K562 (cell line): Measurements from ENCODE around the gene CEP350. TPM values are rescaled to one million over a fixed set of nuclear protein-coding genes. Genes with fewer than 3 reads are reported as not detected.

ENCODE experiments used
- AFF1 ChIP-seq, 2 experiments: fragments of 450-650 bp; IDR thresholded peaks; 2 replicates each; pipeline ENCODE4 v1.6.1; 2018; ENCODE audit warnings: mild to moderate bottlenecking in 2 of 2, low read depth in 1 of 2; ENCODE audit not compliant: partially characterized antibody in 2 of 2
- ARHGAP35 ChIP-seq: fragments of 450-650 bp; IDR thresholded peaks from 2 replicates; pipeline ENCODE4 v1.6.1; 2018; ENCODE audit not compliant: partially characterized antibody
- CHD2 ChIP-seq: IDR thresholded peaks from 2 replicates; pipeline ENCODE4 v1.6.1; 2011; ENCODE audit warnings: low read depth, low read length
- DDX20 ChIP-seq: fragments of 450-650 bp; IDR thresholded peaks from 2 replicates; pipeline ENCODE4 v1.6.1; 2016; ENCODE audit warnings: missing genetic modification characterization, low read depth, mild to moderate bottlenecking, missing compliant biosample characterization, moderate library complexity
- GABPB1 ChIP-seq: sonication (generic); formaldehyde crosslinking; IDR thresholded peaks from 2 replicates; pipeline ENCODE4 v1.8.0; 2022; ENCODE audit warnings: mild to moderate bottlenecking, missing genetic modification reagents
- KLF10 ChIP-seq: fragments of 250-450 bp; sonication (Bioruptor Pico); IDR thresholded peaks from 2 replicates; pipeline ENCODE4 v1.6.1; 2021; ENCODE audit warnings: matching md5 sums
- KLF16 ChIP-seq: IDR thresholded peaks from 2 replicates; pipeline ENCODE4 v1.6.1; 2016; ENCODE audit warnings: antibody characterized with exemption
- MTA3 ChIP-seq: fragments of 450-650 bp; formaldehyde crosslinking; IDR thresholded peaks from 2 replicates; pipeline ENCODE4 v1.6.1; 2017; ENCODE audit warnings: mild to moderate bottlenecking, borderline replicate concordance
- SFPQ ChIP-seq: fragments of 200-400 bp; formaldehyde crosslinking; IDR thresholded peaks from 2 replicates; pipeline ENCODE4 v1.6.1; 2017; ENCODE audit warnings: mild to moderate bottlenecking, low read depth, low read length, moderate library complexity
- STAT5A ChIP-seq: IDR thresholded peaks from 2 replicates; pipeline ENCODE4 v1.6.1; 2012; ENCODE audit warnings: low read length, inconsistent platforms, borderline replicate concordance
- SUPT5H ChIP-seq: fragments of 450-650 bp; IDR thresholded peaks from 2 replicates; pipeline ENCODE4 v1.6.1; 2016
- ZNF134 ChIP-seq: fragments of 250-450 bp; sonication (Bioruptor Pico); conservative IDR thresholded peaks from 2 replicates; pipeline ENCODE4 v1.4.0; 2020
- ZNF592 ChIP-seq: fragments of 450-650 bp; IDR thresholded peaks from 2 replicates; pipeline ENCODE4 v1.6.1; 2017; ENCODE audit warnings: antibody characterized with exemption, mild to moderate bottlenecking
- ZNF764 ChIP-seq: fragments of 250-450 bp; sonication (Bioruptor Pico); IDR thresholded peaks from 2 replicates; pipeline ENCODE4 v1.4.0; 2020; ENCODE audit warnings: low read depth, mild to moderate bottlenecking, moderate library complexity
- polyA plus RNA-seq, 8 experiments: library from polyadenylated mRNA; depleted of rRNA in 4 of 8; stranded (reverse) in 5 of 8; unstranded in 3 of 8; fragments of >200 nt; fragmentation: Nextera tagmentation in 2 of 8; fragmentation: Illumina TruSeq in 1 of 8; extraction: Ambion mirVana in 2 of 8; extraction: Trizol in 1 of 8; gene quantifications; 2 replicates each; pipeline versions ENCODE4 v1.2.1 to v1.2.3, GENCODE V29; 2011 to 2014; ENCODE audit warnings: inconsistent platforms in 1 of 8, missing spikeins in 1 of 8
- total RNA-seq, 7 experiments: library from RNA; depleted of rRNA in 6 of 7; stranded (reverse); fragments of >200 nt in 6 of 7; fragmentation: Illumina TruSeq in 2 of 7; extraction: Trizol in 2 of 7; gene quantifications; 2 replicates each; pipeline versions ENCODE4 v1.2.1 to v1.2.3, GENCODE V29; 2011 to 2021; ENCODE audit warnings: low replicate concordance in 1 of 7

Gene CEP350
- total and polyA plus RNA-seq, 9 of the 15 experiments (the other 6 are each of a cell fraction or from before 2014, with no cell fraction given): 8.3 to 64.3 (median 28.0) TPM

- no peak for TF ChIP-seq SFPQ
- no peak for TF ChIP-seq ZNF592
- TF ChIP-seq KLF10 (CRISPR knock-in tag): no peak
- no peak for TF ChIP-seq ARHGAP35
- TF ChIP-seq ZNF134 (CRISPR knock-in tag): no peak
- no peak for TF ChIP-seq MTA3
- TF ChIP-seq DDX20 (tag): no peak
- no peak for TF ChIP-seq CHD2
- TF ChIP-seq AFF1 (IDR thresholded peaks at IDR 0.05; ENCODE audit: low read depth in 1 of 2, partially characterized antibody in 2 of 2): no peak
- no peak for TF ChIP-seq KLF16
- TF ChIP-seq STAT5A: no peak
- TF ChIP-seq ZNF764: no peak
- no peak for TF ChIP-seq SUPT5H
- TF ChIP-seq GABPB1 (CRISPR knock-in tag): no peak
These were observed 199.4 kb downstream of the CEP350 start (continued) for GRCh38 chr1:180154003-180154324.
